Heart left ventricle (tissue), 13 donors: Measurements from ENCODE around the gene LSM12.

Source experiments
- POLR2A ChIP-seq, 2 donors: fragments of 450-650 bp; IDR thresholded peaks; one replicate each; pipeline ENCODE4 v1.6.1; 2017; ENCODE audit warnings: antibody characterized with exemption in 2 of 2, mild to moderate bottlenecking in 2 of 2, moderate library complexity in 2 of 2
- TF ChIP-seq, protein P1 (sequence below), 12 donors: fragments of 200-600 bp; sonication (generic) in 4 of 12; IDR thresholded peaks; one replicate each; pipeline versions ENCODE4 v1.5.0 to v1.8.0; 2018 to 2022; ENCODE audit warnings: antibody characterized with exemption in 12 of 12, mild to moderate bottlenecking in 5 of 12
- donor health status: ischemic (EF 13 %, LVEDD 7.1; RV severe dilation, severe dysfunction).
- donor health status: DM: no; HTN: yes; CAD: no.
- donor health status: DM: no; HTN: no; CAD: no.
- donor health status: ischemic (EF 25% LVEDD 6.9; RV normal size, moderate dysfunction).
- donor health status: ischemic (EF 25% LVEDD 5.7; RV mildly dilated, moderate dysfunction).
- donor health status: ischemic (EF 35%, LVEDD 5.7; RV mildly dilated, moderate dysfunction).
- donor health status: nonischemic (EF 11% LVEDD 7.7; RV severe dilation, severe dysfunction).
- donor health status: DM: yes; HTN: yes; CAD: no.
- donor health status: PGD.
- donor health status: ischemic (EF 29% LVEDD 5.4; RV normal size, mild dysfunction).
- donor health status: nonischemic (EF 23%, LVEDD 6.1; RV moderate dilation, normal function).

DNA sequence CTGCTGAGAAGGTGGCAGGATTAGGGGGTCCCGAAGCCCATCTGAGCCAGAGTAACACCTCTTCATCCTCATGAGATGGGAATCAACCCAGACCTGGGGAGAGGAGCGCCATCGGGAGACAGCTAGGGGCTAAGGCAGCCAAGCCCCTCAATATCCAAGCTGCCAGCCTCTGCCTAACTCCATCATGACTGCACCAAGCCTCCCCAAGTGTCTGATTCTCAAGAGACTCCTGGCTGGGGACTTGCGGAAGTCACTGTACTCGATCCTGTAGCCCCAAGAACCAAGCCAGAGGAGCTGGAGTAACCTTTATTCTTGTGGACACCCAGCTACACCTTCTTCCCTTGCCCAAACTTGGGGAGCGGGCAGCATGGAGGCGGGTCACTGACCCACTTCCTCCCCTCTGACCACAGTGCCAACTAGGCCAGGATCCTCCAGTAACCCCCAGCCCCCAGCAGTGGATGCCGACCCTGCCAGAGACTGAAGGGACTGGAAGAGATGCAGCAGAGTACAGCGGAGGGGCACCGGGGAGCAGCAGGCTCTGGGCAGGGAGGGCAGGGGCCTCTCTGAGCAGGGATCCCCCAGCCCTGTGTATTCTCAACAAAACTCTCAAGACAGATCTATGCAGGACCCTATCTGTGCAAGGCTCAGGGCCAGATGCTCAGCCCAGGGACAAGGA is 43.7 kb upstream of the LSM12 start:
- no peak for TF ChIP-seq POLR2A (IDR thresholded peaks at IDR 0.05)
- TF ChIP-seq, protein P1, sequence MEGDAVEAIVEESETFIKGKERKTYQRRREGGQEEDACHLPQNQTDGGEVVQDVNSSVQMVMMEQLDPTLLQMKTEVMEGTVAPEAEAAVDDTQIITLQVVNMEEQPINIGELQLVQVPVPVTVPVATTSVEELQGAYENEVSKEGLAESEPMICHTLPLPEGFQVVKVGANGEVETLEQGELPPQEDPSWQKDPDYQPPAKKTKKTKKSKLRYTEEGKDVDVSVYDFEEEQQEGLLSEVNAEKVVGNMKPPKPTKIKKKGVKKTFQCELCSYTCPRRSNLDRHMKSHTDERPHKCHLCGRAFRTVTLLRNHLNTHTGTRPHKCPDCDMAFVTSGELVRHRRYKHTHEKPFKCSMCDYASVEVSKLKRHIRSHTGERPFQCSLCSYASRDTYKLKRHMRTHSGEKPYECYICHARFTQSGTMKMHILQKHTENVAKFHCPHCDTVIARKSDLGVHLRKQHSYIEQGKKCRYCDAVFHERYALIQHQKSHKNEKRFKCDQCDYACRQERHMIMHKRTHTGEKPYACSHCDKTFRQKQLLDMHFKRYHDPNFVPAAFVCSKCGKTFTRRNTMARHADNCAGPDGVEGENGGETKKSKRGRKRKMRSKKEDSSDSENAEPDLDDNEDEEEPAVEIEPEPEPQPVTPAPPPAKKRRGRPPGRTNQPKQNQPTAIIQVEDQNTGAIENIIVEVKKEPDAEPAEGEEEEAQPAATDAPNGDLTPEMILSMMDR (IDR thresholded peaks at IDR 0.05), result no peak
